Dermis microvascular lymphatic vessel endothelial cell (primary cell): ENCODE data around the gene NIBAN1. TPM values are rescaled to one million over a fixed set of nuclear protein-coding genes. Genes with fewer than 3 reads are reported as not detected.
"Not testable (repeated sequence)": the region's sequence is repeated elsewhere in the genome, so short reads cannot be mapped to it uniquely, and the experiment has no call there.

Source experiments
- DNase-seq, 2 donors: peaks; one replicate each; pipeline versions ENCODE4 v3.0.0 to v3.0.0-alpha.2; 2010; ENCODE audit warnings: low read depth in 2 of 2
- total RNA-seq: library from RNA; depleted of rRNA; stranded (reverse); fragments of >200 nt; gene quantifications from 2 replicates; pipeline ENCODE4 v1.2.1, GENCODE V29; 2014

NIBAN1 gene, protein sequence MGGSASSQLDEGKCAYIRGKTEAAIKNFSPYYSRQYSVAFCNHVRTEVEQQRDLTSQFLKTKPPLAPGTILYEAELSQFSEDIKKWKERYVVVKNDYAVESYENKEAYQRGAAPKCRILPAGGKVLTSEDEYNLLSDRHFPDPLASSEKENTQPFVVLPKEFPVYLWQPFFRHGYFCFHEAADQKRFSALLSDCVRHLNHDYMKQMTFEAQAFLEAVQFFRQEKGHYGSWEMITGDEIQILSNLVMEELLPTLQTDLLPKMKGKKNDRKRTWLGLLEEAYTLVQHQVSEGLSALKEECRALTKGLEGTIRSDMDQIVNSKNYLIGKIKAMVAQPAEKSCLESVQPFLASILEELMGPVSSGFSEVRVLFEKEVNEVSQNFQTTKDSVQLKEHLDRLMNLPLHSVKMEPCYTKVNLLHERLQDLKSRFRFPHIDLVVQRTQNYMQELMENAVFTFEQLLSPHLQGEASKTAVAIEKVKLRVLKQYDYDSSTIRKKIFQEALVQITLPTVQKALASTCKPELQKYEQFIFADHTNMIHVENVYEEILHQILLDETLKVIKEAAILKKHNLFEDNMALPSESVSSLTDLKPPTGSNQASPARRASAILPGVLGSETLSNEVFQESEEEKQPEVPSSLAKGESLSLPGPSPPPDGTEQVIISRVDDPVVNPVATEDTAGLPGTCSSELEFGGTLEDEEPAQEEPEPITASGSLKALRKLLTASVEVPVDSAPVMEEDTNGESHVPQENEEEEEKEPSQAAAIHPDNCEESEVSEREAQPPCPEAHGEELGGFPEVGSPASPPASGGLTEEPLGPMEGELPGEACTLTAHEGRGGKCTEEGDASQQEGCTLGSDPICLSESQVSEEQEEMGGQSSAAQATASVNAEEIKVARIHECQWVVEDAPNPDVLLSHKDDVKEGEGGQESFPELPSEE
- total RNA-seq: 2.4 and 4.1 TPM in 2 replicates

DNA sequence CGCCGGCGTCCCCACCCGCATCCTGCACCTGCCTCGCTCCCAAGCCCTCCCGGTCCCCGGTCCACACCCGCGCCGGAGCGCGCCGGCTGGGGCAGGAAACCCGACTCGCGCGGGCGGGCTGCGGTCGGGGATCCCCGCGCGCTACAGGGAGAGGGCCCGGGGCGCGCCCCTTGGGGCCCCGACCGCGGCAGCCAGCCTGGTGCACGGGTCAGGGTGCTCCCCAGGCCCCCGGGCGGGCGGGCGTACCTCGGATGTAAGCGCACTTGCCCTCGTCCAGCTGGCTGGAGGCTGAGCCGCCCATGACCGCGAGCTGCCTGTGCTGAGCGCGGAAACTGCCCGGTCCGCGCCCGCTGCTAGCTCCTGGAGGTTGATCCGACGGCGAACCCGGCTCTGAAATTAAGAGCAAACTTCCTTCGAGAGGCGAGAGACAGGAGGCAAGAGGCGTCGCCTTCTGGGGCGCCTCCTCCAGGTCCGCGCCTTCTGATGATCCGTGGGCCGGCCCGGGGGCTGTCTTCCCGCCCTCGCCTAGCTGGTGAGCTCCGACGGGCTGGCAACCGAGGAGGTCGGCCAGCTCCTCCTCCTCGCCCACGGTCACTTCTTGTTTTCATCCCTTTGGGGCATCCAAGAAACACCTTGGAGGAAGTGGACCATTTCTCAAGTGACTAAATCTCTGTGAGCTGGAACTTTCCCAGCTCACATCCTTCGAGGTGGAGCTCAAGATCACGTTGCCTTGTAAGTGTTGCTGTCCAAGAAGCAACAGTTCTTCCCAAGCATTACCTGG is at the start of gene NIBAN1:
NIBAN1 (minus strand) TSS at position 453 of the 781 bp plus-strand sequence; CDS start at position 301, 152 bp downstream.
- peak in 1 of 2 donors; percentile 7 for DNase-seq

DNA sequence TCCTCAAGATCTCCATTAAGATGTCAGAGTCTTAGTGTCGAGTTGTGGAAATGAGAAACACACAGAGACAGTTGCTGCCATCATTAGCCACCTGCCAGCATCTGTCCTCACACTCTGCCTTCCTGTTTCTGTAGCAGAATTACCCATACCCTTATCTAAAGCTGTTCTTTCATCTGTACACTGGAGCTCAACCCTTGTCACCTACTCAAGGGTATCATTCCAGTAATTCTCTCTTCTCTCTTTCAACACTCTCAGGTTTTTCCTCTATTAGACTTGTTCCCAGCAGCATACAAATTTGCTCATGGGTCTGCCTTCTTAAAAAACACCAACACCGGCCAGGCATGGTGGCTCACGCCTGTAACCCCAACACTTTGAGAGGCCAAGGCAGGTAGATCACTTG is 43.7 kb upstream of the NIBAN1 start:
- no peak for DNase-seq

DNA sequence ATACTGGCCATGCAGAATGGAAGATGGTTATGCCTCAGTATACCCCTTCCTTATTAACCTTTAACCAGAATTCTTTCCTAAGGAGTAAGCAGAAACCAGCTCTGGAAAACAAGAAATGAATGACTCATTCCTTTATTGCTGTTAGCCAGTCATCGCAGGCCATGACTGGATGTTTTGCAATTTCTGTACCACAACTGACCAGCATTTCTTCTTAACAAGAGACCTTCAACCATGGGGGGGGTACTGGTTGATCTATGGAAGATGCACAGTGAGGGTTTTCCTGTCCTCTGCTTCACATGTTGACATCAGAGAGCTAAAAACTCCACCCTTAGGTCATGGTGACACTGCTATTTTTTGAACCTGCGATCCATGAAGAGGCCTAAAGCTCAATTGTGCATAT is 43.0 kb upstream of the NIBAN1 start:
- DNase-seq: peak in 1 of 2 donors; percentile 54

DNA sequence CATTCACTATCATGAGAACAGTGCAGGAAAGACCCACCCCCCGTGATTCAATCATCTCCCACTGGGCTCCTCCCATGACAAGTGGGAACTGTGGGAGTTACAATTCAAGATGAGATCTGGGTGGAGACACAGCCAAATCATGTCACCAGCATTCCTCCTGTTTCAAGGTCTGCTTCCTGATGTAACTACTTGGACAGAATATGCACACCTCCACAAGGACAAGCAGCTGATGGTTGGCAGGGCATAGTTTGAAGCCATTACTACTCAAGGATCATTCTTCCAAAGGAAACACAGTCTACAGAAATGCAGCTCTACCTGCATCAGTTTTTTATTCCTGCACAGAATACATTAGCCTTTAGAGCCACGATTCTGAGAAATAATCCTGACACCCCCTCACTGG is 42.6 kb upstream of the NIBAN1 start:
- DNase-seq: no peak

DNA sequence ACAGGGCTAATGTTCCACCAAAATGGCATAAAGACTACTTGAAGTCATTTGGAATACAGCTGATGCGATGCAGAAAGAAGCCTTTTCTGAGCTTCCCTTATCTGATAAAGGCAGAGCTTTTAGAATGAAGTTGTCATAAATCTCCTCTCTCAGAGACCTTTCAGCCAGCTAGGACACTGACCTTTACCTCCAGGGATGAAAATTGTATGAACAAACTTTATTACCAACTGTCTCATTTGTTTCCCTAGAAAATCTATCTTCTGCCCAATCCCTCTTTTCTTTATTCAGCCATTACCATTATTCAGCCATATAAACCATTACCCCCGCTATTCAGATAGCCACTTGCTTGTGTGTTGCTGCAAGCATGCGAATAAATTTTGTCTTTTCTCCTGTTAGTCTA is 41.3 kb upstream of the NIBAN1 start:
- DNase-seq: no peak

DNA sequence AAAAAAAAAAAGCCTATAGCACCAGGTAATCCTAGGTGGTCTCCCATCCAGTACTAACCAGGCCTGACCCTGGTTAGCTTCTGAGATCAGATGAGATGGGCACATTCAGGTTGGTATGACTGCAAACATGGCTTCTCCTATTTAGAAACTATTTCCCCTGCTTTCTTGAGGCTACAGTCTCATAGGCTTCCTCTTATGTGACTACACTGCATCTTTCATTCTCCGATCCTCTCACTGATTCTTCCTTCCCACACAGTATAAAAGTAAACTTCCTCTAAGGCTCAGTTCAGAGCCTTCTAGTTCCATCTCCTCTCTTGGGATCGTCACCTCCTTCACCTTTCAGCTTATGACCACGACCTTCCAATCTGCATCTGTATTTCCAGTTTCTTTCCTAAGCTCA is 40.6 kb upstream of the NIBAN1 start:
- DNase-seq: no peak

DNA sequence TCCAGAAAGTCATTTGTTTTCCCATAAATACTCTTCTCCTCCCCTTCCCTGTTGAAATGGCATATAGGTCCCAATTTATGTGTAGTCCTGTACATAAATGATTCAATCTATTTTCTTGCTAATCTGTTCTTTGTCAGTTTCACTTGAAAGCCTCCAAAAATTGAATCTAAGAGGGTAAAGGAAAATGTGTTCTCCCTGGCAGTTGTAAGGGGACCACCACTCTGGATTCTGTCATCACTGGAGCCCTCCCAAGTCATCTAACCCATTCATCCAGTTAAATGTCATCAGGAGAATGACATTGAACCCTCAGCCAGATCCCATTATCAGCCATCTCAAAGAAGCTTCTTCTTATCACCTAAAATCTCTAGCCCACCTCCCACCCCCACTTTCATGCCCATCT is 36.1 kb upstream of the NIBAN1 start:
- no peak for DNase-seq

DNA sequence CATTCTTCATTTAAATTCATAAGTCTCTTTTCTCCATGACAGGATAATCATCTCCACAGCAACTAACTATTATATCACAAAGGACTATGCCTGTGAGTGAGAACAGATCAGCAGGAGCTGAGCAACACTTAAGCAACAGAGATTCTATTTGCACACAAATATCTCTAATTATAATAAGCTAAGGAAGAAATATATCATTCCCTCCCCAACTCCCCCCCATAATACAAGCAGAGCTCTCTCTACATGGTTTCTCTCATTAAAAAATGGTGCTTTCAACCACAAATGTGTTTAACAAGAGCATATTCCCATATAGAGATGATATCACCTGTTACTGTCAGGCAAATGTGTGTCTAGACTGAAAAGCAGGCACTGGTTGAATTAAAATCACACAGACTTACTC is 34.5 kb upstream of the NIBAN1 start:
- DNase-seq: no peak

DNA sequence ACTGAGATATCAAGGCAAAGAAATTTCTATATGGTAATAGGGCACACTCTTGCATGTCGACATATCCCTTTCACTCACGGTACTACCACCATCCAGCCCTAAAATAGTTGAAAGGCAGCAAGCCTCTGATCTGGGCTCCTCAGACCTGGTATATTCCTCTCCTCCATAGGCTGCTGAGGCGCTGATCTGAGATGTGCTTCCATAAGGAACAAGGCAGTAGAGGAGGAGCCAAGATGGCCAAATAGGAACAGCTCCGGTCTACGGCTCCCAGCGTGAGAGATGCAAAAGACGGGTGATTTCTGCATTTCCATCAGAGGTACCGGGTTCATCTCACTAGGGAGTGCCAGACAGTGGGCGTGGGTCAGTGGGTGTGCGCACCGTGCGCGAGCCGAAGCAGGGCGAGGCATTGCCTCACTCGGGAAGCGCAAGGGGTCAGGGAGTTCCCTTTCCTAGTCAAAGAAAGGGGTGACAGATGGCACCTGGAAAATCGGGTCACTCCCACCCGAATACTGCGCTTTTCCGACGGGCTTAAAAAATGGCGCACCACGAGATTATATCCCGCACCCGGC is 27.1 kb upstream of the NIBAN1 start:
- DNase-seq: not testable (repeated sequence)

DNA sequence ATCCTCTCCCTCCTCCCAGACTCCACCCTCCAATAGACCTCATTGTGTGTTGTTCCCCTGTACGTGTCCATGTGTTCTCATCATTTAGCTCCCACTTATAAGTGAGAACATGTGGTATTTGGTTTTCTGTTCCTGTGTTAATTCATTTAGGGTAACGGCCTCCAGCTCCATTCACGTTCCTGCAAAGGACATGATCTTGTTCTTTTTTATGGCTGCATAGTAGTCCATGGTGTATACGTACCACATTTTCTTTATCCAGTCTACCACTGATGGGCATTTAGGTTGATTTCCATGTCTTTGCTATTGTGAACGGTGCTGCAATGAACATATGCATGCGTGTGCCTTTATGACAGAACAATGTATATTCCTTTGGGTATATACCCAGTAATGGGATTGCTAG is 25.7 kb upstream of the NIBAN1 start:
- not testable (repeated sequence) for DNase-seq

DNA sequence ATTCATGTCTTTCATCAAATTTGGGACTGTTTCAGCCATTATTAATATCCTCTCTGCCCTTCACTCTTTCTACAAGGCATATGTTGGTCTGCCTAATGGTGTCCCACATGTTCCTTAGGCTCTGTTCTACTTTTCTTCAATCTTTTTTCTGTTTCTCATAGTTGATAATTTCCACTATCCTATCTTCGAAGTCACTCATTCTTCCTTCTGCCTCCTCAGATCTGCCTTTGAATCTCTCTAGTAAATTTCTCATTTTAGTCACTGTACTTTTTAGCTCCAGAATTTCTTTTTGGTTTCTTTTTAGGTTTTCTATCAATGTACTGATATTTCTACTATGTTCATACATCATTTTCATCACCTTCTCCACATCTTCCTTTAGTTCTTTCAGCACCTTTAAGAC is 20.0 kb upstream of the NIBAN1 start:
- no peak for DNase-seq

DNA sequence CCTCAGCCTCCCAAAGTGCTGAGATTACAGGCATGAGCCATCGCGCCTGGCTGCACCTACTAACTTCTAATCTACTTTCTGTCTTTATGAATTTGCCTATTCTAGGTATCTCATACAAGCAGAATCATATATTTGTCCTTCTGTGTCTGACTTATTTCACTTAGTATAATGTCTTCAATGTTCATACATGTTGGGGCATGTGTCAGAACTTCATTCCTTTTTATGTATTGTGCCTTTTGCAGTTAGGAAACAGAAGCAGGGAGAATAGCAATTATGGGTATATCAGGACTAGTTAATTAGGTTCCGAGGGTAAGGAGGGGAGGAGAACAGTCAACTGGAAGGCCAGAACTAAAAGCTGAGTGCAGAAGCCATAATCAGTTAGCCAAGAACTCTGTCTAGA is 18.0 kb upstream of the NIBAN1 start:
- DNase-seq: no peak

DNA sequence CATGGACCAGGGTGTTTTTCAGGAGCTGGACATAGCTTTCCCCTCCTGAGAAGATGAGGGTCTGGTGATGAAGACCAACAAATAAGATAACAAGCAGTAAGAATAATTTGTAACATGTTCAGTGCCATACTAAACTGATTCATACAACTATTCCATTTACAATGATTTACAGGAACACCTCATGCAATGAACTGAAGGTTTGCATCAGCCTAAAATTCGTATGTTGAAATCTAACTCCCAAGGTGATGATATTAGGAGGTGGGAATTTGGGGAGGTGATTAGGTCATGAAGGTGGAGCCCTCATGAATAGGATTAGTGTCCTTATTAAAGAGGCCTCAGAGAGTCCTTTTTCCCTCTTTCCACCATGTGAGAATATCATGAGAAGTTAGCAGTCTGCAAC is 15.9 kb upstream of the NIBAN1 start:
- DNase-seq: no peak

DNA sequence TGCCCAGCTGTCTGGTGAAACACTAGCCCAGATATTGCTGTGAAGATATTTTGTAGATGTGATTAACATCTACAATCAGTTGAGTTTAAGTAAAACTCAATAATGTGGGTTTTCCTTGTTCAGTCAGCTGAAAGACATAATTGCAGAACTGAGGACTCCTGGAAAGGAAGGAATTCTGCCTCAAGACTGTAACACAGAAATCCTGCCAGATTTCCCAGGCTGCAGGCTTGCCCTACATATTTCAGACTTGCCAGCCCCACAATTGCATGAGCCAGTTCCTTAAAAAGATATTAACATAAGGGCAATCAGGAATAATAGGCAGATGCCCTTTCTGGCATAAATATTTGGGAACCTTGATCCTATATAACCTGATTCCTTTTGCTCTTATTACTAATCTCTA is 14.2 kb upstream of the NIBAN1 start:
- DNase-seq: no peak

DNA sequence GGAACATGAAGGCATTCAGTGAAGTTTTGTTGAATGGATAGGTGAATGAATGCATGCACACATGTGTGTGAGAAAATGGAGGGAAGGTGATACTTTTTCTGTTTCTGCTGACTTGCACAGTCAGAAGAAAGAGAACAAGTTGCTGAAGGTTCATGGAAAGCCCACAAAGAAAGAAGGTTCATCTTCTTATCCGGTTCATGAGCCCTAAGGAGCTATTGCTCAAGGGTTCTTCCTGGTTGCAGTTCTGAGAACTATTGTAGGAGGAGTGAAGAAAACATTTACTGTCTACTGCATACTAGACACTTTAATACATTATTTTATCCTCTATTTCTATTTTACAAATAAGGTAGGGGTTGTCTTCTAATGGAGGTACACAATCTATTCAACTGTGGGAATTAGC is 13.4 kb upstream of the NIBAN1 start:
- DNase-seq: no peak

DNA sequence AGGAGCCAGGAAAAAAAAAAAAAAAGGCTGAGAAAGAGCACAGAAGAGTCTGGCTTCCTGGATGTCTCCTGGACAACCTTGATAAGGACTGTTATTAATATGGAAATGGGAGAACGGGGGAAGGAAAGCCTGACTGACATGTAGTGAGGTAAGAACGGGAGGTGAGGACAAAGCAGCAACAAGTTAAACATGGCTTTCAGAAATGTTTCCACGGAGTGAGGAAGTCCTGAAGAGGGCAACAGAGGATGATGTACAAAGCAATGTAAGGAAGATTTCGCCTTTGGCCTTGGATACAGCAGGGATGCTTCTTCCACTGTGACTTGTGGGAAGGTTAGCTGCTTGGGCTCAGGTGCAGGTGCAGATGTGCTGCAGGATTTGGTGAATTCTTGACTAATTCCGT is 11.9 kb upstream of the NIBAN1 start:
- DNase-seq: peak in 1 of 2 donors; percentile 21

DNA sequence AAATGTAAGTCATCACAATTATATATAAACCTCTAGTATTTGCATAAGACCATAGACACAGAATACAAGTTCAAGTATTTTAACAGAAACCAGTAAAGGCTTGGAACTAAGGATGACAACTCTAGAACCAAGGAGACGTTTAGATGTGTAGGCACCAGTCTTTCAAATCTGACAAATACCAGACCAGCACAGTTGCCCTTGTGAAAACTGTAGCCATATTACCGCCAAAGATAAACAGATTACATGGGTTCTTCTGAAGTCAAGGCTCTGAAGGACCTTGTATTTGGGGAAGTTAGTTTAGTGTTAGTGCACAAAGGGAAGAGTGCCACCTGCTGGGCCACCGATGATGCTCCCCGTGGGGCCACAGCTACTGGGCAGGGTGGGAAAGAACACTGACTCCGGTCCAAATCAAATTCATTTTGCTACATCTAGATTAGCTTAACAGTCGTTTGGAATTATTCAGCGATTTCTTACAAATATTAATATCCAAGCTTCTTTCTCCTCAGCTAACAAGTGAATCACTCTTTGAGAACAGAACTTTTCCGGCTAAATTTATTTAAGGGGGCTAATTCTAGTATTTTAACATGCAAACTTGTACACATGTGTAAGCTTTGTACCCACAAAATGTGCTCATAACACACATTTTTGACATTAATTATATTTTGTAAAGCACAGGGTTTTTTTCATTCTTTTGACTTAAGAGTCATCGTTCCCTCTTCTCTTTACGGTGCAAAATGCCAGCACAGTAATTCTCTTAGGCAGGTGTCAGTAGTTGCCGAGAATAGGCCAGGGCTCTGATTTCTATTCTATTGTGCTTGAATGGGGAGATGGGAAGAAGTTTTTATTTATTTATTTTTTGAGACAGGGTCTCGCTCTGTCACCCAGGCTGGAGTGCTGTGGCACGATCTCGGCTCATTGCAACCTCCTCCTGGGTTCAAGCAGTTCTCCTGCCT is 8.0 kb upstream of the NIBAN1 start:
- DNase-seq: peak; percentile 39 to 67

DNA sequence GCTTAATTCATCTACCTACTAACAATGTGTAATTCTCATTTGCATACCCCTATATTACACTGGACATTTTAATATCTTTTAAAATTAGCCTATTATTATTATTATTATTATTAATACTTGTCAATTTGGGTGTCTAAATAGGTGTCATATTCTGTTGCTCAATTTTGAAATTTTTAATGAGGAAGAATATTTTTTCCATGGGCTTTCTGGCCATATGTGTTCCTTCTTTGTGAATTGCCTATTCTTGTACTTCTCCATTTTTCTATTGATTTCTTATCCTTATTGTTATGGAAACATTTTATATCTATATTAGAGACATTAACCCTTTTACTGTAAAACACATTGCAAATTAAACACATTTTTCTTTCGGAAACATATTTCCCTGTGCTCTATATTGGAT is 6.4 kb upstream of the NIBAN1 start:
- DNase-seq: no peak

DNA sequence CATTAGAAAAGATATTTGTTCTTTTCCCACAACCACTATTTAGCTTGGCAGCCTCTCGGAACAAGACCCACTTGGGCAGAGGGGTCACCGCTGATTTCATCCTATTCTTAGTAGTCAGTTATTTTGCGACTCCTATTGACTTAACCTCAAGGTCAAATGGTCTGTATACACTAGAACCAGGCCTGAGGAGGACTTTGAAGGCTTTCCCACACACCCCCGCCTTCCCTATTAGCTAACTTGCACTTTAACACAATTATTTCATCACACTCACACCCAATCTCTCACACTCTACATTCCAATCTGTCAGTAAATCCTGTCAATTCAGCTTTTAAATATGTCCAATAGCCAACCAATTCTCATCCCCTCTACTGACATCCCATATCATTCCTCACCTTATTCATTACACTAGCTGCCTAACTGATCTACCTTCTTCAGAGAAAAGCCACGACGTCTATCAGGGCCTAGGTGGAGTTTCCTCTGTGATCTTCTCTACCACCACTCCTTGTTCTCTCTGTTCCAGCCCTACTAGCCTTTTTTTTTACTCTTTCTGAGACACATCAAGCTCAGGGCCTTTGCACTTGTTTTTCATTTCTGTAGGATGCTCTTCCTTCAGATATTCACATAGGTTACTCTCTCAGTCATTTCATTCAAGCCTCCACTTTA is 1.0 kb upstream of the NIBAN1 start:
- DNase-seq: no peak

DNA sequence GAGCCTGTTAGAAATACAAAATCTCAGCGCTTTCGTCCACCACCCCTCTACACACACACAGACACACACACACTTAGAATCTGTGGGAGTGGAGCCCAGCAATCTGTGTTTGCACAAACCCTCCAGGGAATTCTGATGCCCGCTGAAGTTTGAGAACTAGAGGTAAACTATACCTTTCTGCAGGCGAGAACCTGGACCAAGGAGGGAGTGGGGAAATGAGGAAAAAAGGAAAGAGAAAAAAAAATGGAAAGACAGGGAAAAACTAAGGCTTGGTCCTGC is 468 bp upstream of the NIBAN1 start:
- DNase-seq: no peak
